Effector memory CD4-positive, alpha-beta T cell (primary cell): ENCODE data around the gene RNU5D-1.

Source experiments
- DNase-seq, 3 donors: peaks; one replicate each; pipeline ENCODE4 v3.0.0-alpha.2; 2020
- H3K27ac ChIP-seq: 2 replicates; pipeline ENCODE4 v1.7.0; 2013; ENCODE audit warnings: mild to moderate bottlenecking, low read length, moderate library complexity; ENCODE audit not compliant: insufficient read depth, poor library complexity, severe bottlenecking
- H3K27me3 ChIP-seq: replicated peaks from 2 replicates; pipeline ENCODE4 v1.7.0; 2013; ENCODE audit warnings: mild to moderate bottlenecking, low read length; ENCODE audit not compliant: insufficient read depth, control insufficient read depth, poor library complexity, severe bottlenecking
- H3K36me3 ChIP-seq: 2 replicates; pipeline ENCODE4 v1.7.0; 2013; ENCODE audit warnings: mild to moderate bottlenecking, low read length, moderate library complexity; ENCODE audit not compliant: control insufficient read depth, insufficient read depth
- H3K4me1 ChIP-seq: 2 replicates; pipeline ENCODE4 v1.7.0; 2013; ENCODE audit warnings: low read length, mild to moderate bottlenecking; ENCODE audit not compliant: control insufficient read depth, insufficient read depth, poor library complexity, severe bottlenecking
- H3K4me3 ChIP-seq: 2 replicates; pipeline ENCODE4 v1.7.0; 2013; ENCODE audit warnings: low read length, low read depth, mild to moderate bottlenecking; ENCODE audit not compliant: insufficient read depth, poor library complexity, severe bottlenecking
- H3K9me3 ChIP-seq: 2 replicates; pipeline ENCODE4 v1.7.0; 2013; ENCODE audit warnings: mild to moderate bottlenecking, low read length, moderate library complexity; ENCODE audit not compliant: control insufficient read depth

Gene RNU5D-1

GRCh38 chr1:44689447-44689765 lies 41.6 kb downstream of the RNU5D-1 start:
- Histone ChIP-seq H3K27me3 (no peaks in the 10 kb centered on the region), H3K27ac (no peak overlapping the region), H3K36me3 (no peaks in the 10 kb centered on the region), H3K4me3 (no peak overlapping the region), H3K9me3 (no peaks in the 10 kb centered on the region), H3K4me1 (no peaks in the 10 kb centered on the region)
- DNase-seq, result no peak

DNA sequence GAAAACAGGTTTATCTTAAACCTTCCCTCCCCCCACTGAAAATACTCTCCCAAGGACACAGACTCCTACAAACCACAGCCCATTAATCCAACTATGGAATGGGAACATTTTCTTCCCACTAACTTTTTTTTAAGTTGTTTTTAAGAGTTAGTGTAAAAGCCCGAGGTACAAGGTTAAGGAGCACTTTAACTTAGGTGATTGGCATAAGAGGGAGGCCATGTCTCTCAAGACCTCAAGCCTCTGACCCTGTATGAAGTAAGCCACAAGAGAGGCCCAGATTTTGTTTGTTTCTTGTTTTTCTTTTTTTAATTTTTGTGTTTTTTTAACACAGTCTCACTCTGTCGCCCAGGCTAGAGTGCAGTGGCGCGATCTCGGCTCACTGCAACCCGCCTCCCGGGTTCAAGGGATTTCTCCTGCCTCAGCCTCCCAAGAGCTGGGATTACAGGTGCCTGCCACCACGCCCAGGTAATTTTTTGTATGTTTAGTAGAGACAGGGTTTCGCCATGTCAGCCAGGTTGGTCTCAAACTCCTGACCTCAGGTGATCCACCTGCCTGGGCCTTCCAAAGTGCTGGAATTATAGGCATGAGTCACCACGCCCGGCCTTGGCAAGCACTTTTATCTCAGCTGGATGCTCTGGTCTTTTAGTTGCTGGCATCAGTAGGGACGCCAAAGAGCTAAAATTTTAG lies 42.1 kb downstream of the RNU5D-1 start:
- Histone ChIP-seq H3K4me1 (no peaks in the 10 kb centered on the region), H3K4me3 (no peak overlapping the region), H3K27me3 (no peaks in the 10 kb centered on the region), H3K27ac (no peak overlapping the region), H3K36me3 (no peaks in the 10 kb centered on the region), H3K9me3 (no peaks in the 10 kb centered on the region)
- no peak for DNase-seq

- Histone ChIP-seq H3K27me3 (no peaks in the 10 kb centered on the region), H3K4me3 (no peak overlapping the region), H3K9me3 (no peaks in the 10 kb centered on the region), H3K4me1 (no peaks in the 10 kb centered on the region), H3K27ac (no peak overlapping the region), H3K36me3 (no peaks in the 10 kb centered on the region)
- no peak for DNase-seq
Observed at GRCh38 chr1:44685881-44686280, 45.1 kb downstream of the RNU5D-1 start.

DNA sequence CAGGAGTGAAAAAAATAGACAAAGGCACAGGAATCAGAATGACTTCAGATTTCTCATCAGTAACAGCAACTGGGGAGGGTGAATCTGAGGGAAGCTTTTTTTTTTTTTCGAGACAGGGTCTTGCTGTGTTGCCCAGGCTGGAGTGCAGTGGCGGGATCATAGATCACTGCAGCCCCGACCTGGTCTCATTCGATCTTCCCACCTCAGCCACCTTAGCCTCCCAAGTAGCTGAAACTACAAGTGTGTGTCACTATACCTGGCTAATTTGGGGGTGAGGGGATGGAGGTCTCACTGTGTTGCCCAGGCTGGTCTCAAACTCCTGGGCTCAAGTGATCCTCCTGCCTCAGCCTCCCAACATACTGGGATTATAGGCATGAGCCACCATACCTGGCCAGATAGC lies 45.8 kb downstream of the RNU5D-1 start:
- Histone ChIP-seq H3K4me3 (no peak overlapping the region), H3K27ac (no peak overlapping the region), H3K9me3 (no peaks in the 10 kb centered on the region), H3K27me3 (no peaks in the 10 kb centered on the region), H3K36me3 (no peaks in the 10 kb centered on the region), H3K4me1 (no peaks in the 10 kb centered on the region)
- DNase-seq, result no peak

- no peaks in the 10 kb centered on the region for H3K4me1 ChIP-seq
- H3K4me3 ChIP-seq, result no peak overlapping the region
- H3K9me3 ChIP-seq, result no peaks in the 10 kb centered on the region
- no peak for DNase-seq
- no peak overlapping the region for H3K27ac ChIP-seq
- H3K36me3 ChIP-seq, result no peaks in the 10 kb centered on the region
- no peaks in the 10 kb centered on the region for H3K27me3 ChIP-seq
Observed at GRCh38 chr1:44684525-44684924, 46.4 kb downstream of the RNU5D-1 start.

GRCh38 chr1:44682883-44683265 lies 48.1 kb downstream of the RNU5D-1 start:
- Histone ChIP-seq H3K4me1 (no peaks in the 10 kb centered on the region), H3K4me3 (no peak overlapping the region), H3K27ac (no peak overlapping the region), H3K36me3 (no peaks in the 10 kb centered on the region), H3K9me3 (no peaks in the 10 kb centered on the region), H3K27me3 (no peaks in the 10 kb centered on the region)
- no peak for DNase-seq

DNA sequence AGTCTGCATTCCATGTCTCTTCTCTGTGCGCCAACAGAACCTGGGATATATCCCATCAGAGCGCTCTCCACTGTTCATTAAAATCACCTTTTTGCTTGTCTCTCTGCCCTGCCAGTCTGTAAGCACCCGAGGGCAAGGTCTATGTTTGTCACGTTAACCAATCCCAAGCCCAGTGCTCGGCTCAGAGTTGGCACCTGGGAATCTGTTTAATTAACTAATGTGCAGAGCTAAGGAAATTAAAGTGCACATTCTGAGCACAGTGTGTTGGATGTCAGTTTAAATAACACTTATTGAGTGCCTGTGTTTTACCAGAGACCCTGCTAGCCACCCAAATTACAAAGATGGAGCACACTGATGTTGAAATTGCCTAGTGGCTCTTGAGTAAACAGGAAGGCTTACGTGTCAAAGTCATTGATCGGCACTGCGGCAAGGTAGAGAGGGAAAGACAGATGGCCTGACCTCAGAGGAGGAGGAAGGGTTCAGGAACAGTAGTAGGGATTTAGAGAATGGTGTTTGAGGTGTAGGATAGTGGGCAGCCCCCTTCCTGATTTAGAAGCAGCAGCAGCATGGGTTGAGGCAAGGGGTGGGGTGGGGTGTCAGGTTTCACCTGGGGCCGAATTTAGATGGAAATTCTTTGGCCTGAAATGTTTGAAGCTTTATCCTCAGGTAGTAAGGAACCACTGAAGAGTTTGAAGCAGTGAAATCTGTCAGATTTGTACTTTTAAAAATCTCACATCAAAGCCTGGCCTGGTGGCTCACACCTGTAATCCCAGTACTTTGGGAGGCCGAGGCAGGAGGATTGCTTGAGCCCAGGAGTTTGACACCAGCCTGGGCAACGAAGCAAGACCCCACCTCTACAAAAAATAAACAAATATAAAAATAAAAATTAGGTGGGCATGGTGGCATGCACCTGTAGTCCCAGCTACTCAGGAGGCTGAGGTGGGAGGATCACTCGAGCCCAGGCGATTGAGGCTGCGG lies 48.8 kb downstream of the RNU5D-1 start:
- no peak for DNase-seq
- Histone ChIP-seq H3K27ac (no peak overlapping the region), H3K27me3 (no peaks in the 10 kb centered on the region), H3K4me3 (no peak overlapping the region), H3K9me3 (no peaks in the 10 kb centered on the region), H3K36me3 (no peaks in the 10 kb centered on the region), H3K4me1 (no peaks in the 10 kb centered on the region)
